ENCODE measurements around the gene SYNGAP1.

The SYNGAP1 gene

DNA sequence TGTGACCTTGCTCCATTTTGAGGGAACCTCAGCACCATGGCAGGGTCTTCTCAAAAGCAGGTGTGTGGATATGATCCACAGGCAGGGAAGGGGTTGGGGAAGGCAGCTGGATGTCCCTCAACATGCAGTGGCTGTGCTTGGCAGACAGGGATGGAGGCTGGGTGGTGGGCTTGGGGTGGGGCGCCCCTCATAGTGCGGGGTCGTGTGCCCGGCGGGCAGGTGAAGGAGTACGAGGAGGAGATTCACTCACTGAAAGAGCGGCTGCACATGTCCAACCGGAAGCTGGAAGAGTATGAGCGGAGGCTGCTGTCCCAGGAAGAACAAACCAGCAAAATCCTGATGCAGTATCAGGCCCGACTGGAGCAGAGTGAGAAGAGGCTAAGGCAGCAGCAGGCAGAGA, 26.5 kb downstream of the SYNGAP1 start:
- H3K9me3 Mint-ChIP-seq, result no peaks in the 10 kb centered on the region
- H3K36me3 Mint-ChIP-seq (ENCODE audit: low read depth), result peaks cover 18% of the 10 kb centered on the region

GRCh38 chr6:33450434-33450833, 30.6 kb downstream of the SYNGAP1 start:
- H3K4me1 Mint-ChIP-seq (ENCODE audit: low read depth), result peaks cover 15% of the 10 kb centered on the region
- no peak overlapping the region for H3K27ac Mint-ChIP-seq
- H3K9me3 Mint-ChIP-seq, result no peaks in the 10 kb centered on the region
- H3K36me3 Mint-ChIP-seq (ENCODE audit: low read depth), result peaks cover 21% of the 10 kb centered on the region
- no peak for DNase-seq (ENCODE audit: low spot score)
- no peak overlapping the region for H3K4me3 Mint-ChIP-seq
- no peaks in the 10 kb centered on the region for H3K27me3 Mint-ChIP-seq (ENCODE audit: low read depth)

More for the DNA sequence above, 26.5 kb downstream of the SYNGAP1 start:
- no peak overlapping the region for H3K27ac Mint-ChIP-seq
- no peaks in the 10 kb centered on the region for H3K4me1 Mint-ChIP-seq (ENCODE audit: low read depth)
- no peak overlapping the region for H3K4me3 Mint-ChIP-seq
- no peak for DNase-seq (ENCODE audit: low spot score)
- no peaks in the 10 kb centered on the region for H3K27me3 Mint-ChIP-seq (ENCODE audit: low read depth)

- Mint-ChIP-seq H3K27me3 (ENCODE audit: low read depth) (no peaks in the 10 kb centered on the region), H3K4me3 (no peak overlapping the region), H3K9me3 (no peaks in the 10 kb centered on the region), H3K27ac (peak overlapping the region; percentile 15), H3K36me3 (ENCODE audit: low read depth) (peaks cover 20% of the 10 kb centered on the region), H3K4me1 (ENCODE audit: low read depth) (peaks cover 16% of the 10 kb centered on the region)
- no peak for DNase-seq (ENCODE audit: low spot score)
These were observed 31.7 kb downstream of the SYNGAP1 start for GRCh38 chr6:33451606-33452005.

DNA sequence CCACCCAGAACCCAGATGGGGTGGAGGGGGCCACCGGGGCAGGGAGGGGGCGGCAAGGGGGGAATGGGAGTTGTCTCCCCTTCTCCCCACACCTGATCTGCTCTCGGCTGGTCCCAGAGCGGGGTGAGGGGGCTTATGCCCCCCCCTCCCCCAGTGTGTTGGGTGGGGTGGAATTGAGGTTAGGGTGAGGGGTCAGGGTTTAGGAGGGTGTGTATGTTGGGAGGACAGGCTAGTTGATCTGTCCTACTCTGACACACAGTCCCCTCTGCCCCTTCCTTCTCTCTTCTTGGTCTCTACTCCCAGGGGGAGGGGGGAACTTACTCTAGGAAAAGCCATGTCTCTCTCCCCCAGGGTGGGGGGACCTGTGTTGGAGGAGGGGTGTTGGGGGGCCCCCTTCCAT, 32.6 kb downstream of the SYNGAP1 start:
- Mint-ChIP-seq H3K4me1 (ENCODE audit: low read depth) (peaks cover 16% of the 10 kb centered on the region), H3K36me3 (ENCODE audit: low read depth) (peaks cover 18% of the 10 kb centered on the region), H3K4me3 (no peak overlapping the region), H3K9me3 (no peaks in the 10 kb centered on the region), H3K27ac (no peak overlapping the region), H3K27me3 (ENCODE audit: low read depth) (no peaks in the 10 kb centered on the region)
- DNase-seq (ENCODE audit: low spot score), result no peak

DNA sequence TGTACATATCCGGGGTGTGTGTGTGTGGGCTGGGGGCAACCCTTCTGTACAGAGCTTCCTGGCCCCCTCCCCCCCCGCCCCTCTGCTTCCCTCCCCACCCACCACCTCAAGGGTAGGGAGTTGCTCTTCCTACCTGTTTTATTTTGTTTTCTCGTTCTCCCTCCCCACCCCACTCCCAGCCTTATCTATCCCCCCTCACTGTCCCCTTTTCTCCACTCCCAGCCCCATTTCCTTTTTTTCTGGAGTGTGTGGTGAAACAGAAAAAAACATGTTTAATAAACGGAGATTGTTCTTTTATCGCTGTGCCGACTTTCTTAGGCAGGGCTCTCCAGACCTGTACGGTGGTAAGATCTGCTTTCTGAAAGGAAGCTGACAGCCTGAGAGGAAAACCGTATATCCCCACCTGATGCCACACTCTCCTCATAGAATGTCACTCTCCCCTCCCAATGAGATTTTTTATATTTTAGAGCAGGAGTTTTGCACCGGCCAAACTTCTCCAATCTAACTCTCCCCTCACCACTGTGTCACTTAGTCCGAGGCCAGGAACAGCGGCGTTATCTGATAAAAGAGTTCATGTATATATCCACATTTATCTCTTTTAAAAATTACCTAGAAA, 33.6 kb downstream of the SYNGAP1 start:
- Mint-ChIP-seq H3K9me3 (no peaks in the 10 kb centered on the region), H3K4me1 (ENCODE audit: low read depth) (peaks cover 16% of the 10 kb centered on the region), H3K27ac (peak overlapping the region; percentile 82), H3K27me3 (ENCODE audit: low read depth) (no peaks in the 10 kb centered on the region), H3K36me3 (ENCODE audit: low read depth) (peaks cover 10% of the 10 kb centered on the region), H3K4me3 (peak overlapping the region; percentile 91)
- DNase-seq (ENCODE audit: low spot score), result no peak

- Mint-ChIP-seq H3K27me3 (ENCODE audit: low read depth) (no peaks in the 10 kb centered on the region), H3K27ac (peak within 1 kb of the TSS; percentile 82), H3K9me3 (no peaks in the 10 kb centered on the region), H3K36me3 (ENCODE audit: low read depth) (peaks cover 6% of the 10 kb centered on the region), H3K4me3 (peak within 1 kb of the TSS; percentile 91), H3K4me1 (ENCODE audit: low read depth) (peaks cover 16% of the 10 kb centered on the region)
- peak; percentile 97 for DNase-seq (ENCODE audit: low spot score)
These were observed 34.4 kb downstream of the SYNGAP1 start, which contains the start of gene ZBTB9 for GRCh38 chr6:33454009-33454946. Gene ZBTB9 (plus strand): TSS chr6:33454576. CDS start chr6:33455101, 525 bp downstream.

DNA sequence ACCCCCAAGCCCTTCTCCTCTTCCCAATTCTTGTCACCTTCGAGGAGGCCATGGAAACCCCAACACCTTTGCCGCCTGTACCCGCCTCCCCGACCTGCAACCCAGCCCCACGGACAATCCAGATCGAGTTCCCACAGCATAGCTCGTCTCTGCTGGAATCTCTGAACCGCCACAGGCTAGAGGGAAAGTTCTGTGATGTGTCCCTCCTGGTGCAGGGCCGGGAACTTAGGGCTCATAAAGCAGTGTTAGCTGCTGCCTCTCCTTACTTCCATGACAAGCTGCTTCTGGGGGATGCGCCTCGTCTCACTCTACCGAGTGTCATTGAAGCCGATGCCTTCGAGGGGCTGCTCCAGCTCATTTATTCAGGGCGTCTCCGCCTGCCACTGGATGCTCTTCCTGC, 35.2 kb downstream of the SYNGAP1 start:
- peak overlapping the region; percentile 82 for H3K27ac Mint-ChIP-seq
- H3K9me3 Mint-ChIP-seq, result no peaks in the 10 kb centered on the region
- peaks cover 16% of the 10 kb centered on the region for H3K4me1 Mint-ChIP-seq (ENCODE audit: low read depth)
- DNase-seq (ENCODE audit: low spot score), result no peak
- peaks cover 6% of the 10 kb centered on the region for H3K36me3 Mint-ChIP-seq (ENCODE audit: low read depth)
- peak overlapping the region; percentile 91 for H3K4me3 Mint-ChIP-seq
- no peaks in the 10 kb centered on the region for H3K27me3 Mint-ChIP-seq (ENCODE audit: low read depth)

- H3K4me3 Mint-ChIP-seq, result peak overlapping the region; percentile 38
- H3K36me3 Mint-ChIP-seq (ENCODE audit: low read depth), result peaks cover 6% of the 10 kb centered on the region
- no peak for DNase-seq (ENCODE audit: low spot score)
- H3K27me3 Mint-ChIP-seq (ENCODE audit: low read depth), result no peaks in the 10 kb centered on the region
- H3K27ac Mint-ChIP-seq, result no peak overlapping the region
- H3K4me1 Mint-ChIP-seq (ENCODE audit: low read depth), result peaks cover 16% of the 10 kb centered on the region
- no peaks in the 10 kb centered on the region for H3K9me3 Mint-ChIP-seq
These were observed 36.3 kb downstream of the SYNGAP1 start for GRCh38 chr6:33456156-33456555.

DNA sequence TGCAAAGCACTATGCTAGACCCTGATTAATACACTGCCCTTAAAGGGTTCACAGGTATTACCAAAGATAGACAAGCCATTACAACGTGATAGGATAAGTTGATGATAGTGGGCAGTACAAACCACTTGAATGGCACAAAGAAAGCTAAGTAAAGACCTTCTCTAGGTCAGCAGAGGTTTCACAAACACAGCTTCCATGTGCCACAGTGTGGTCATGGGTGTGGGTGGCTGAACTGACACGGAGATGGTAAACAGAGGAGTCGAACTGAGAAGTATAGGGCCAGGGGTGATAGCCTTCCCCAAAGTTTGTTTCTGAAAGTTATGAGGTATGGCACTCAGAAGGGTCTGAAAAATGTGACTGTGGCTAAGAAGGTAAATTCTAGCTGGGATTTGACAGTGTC, 38.8 kb downstream of the SYNGAP1 start:
- H3K27ac Mint-ChIP-seq, result no peak overlapping the region
- H3K4me1 Mint-ChIP-seq (ENCODE audit: low read depth), result peaks cover 8% of the 10 kb centered on the region
- peaks cover 9% of the 10 kb centered on the region for H3K27me3 Mint-ChIP-seq (ENCODE audit: low read depth)
- no peaks in the 10 kb centered on the region for H3K9me3 Mint-ChIP-seq
- DNase-seq (ENCODE audit: low spot score), result no peak
- H3K36me3 Mint-ChIP-seq (ENCODE audit: low read depth), result peaks cover 6% of the 10 kb centered on the region
- no peak overlapping the region for H3K4me3 Mint-ChIP-seq

- H3K4me3 Mint-ChIP-seq, result no peak overlapping the region
These were observed 39.4 kb downstream of the SYNGAP1 start for GRCh38 chr6:33459226-33459625.

DNA sequence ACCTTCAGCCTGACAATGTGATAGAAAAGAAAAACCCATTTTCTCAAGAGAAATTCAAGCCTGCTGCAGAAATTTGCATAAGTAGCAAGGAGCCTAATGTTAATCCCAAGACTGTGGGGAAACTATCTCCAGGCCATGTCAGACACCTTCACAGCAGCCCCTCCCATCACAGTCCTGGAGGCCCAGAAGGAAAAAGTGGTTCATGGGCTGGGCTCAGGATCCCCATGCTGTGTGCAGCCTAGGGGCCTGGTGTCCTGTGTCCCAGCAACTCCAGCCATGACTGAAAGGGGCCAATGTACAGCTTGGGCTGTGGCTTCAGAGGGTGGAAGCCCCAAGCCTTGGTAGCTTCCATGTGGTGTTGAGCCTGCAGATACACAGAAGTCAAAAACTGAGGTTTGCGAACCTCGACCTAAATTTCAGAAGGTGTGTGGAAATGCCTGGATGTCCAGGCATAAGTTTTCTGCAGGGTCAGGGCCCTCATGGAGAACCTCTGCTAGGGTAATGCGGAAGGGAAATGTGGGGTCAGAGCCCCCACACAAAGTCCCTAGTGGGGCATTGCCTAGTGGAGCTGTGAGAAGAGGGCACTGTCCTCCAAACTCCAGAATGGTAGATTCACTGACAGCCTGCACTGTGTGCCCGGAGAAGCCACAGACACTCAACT, 46.3 kb downstream of the SYNGAP1 start:
- peaks cover 18% of the 10 kb centered on the region for H3K27me3 Mint-ChIP-seq (ENCODE audit: low read depth)
- no peaks in the 10 kb centered on the region for H3K4me1 Mint-ChIP-seq (ENCODE audit: low read depth)
- no peak overlapping the region for H3K27ac Mint-ChIP-seq
- no peaks in the 10 kb centered on the region for H3K9me3 Mint-ChIP-seq
- H3K36me3 Mint-ChIP-seq (ENCODE audit: low read depth), result no peaks in the 10 kb centered on the region
- no peak overlapping the region for H3K4me3 Mint-ChIP-seq
- DNase-seq (ENCODE audit: low spot score), result no peak

More at GRCh38 chr6:33459226-33459625, 39.4 kb downstream of the SYNGAP1 start:
- Mint-ChIP-seq H3K36me3 (ENCODE audit: low read depth) (peaks cover 6% of the 10 kb centered on the region), H3K4me1 (ENCODE audit: low read depth) (peaks cover 7% of the 10 kb centered on the region), H3K27me3 (ENCODE audit: low read depth) (peaks cover 11% of the 10 kb centered on the region), H3K9me3 (no peaks in the 10 kb centered on the region), H3K27ac (no peak overlapping the region)
- no peak for DNase-seq (ENCODE audit: low spot score)

DNA sequence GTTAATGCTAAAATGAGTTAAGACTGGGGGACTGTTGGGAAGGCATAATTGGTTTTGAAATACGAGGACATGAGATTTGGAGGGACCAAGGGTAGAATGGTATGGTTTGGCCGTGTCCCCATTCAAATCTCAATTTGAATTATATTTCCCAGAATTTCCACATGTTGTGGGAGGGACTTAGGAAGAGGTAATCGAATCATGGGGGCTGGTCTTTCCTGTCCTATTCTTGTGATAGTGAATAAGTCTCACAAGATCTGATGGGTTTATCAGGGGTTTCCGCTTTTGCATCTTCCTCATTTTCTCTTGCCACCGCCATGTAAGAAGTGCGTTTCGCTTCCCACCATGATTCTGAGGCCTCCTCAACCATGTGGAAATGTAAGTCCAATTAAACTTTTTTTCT, 47.2 kb downstream of the SYNGAP1 start:
- Mint-ChIP-seq H3K27me3 (ENCODE audit: low read depth) (peaks cover 16% of the 10 kb centered on the region), H3K4me1 (ENCODE audit: low read depth) (no peaks in the 10 kb centered on the region), H3K9me3 (no peaks in the 10 kb centered on the region), H3K27ac (no peak overlapping the region), H3K4me3 (no peak overlapping the region), H3K36me3 (ENCODE audit: low read depth) (no peaks in the 10 kb centered on the region)
- DNase-seq (ENCODE audit: low spot score), result no peak

- no peaks in the 10 kb centered on the region for H3K9me3 Mint-ChIP-seq
- peaks cover 9% of the 10 kb centered on the region for H3K27me3 Mint-ChIP-seq (ENCODE audit: low read depth)
- no peak for DNase-seq (ENCODE audit: low spot score)
- no peak overlapping the region for H3K4me3 Mint-ChIP-seq
- no peak overlapping the region for H3K27ac Mint-ChIP-seq
- H3K36me3 Mint-ChIP-seq (ENCODE audit: low read depth), result no peaks in the 10 kb centered on the region
- no peaks in the 10 kb centered on the region for H3K4me1 Mint-ChIP-seq (ENCODE audit: low read depth)
These were observed 49.8 kb downstream of the SYNGAP1 start for GRCh38 chr6:33469661-33470060.

- H3K4me1 Mint-ChIP-seq (ENCODE audit: low read depth), result no peaks in the 10 kb centered on the region
- H3K27ac Mint-ChIP-seq, result no peak overlapping the region
- H3K36me3 Mint-ChIP-seq (ENCODE audit: low read depth), result no peaks in the 10 kb centered on the region
- H3K27me3 Mint-ChIP-seq (ENCODE audit: low read depth), result peaks cover 15% of the 10 kb centered on the region
- H3K4me3 Mint-ChIP-seq, result no peak overlapping the region
- no peak for DNase-seq (ENCODE audit: low spot score)
- H3K9me3 Mint-ChIP-seq, result no peaks in the 10 kb centered on the region
These were observed 58.0 kb downstream of the SYNGAP1 start for GRCh38 chr6:33477864-33478263.
